Sigmoid colon (tissue), 7 donors: ENCODE measurements around the gene MARF1. TPM values are rescaled to one million over a fixed set of nuclear protein-coding genes. Genes with fewer than 3 reads are reported as not detected.
A peak's percentile ranks its signal among the peaks of the same experiment; 100 is the strongest.

Experiments
- DNase-seq: peaks from one replicate; pipeline ENCODE4 v3.0.0-alpha.2; 2019
- H3K27ac ChIP-seq, 4 donors: fragments of 200-600 bp; sonication (generic); one replicate each; pipeline ENCODE4 v1.5.1; 2016 to 2019; ENCODE audit warnings: mild to moderate bottlenecking in 1 of 4
- H3K27me3 ChIP-seq, 3 donors: fragments of 200-600 bp; sonication (generic); one replicate each; pipeline ENCODE4 v1.5.1; 2019; ENCODE audit warnings: mild to moderate bottlenecking in 1 of 3
- H3K36me3 ChIP-seq, 4 donors: fragments of 200-600 bp; sonication (generic); one replicate each; pipeline ENCODE4 v1.5.1; 2016 to 2019
- H3K4me1 ChIP-seq, 4 donors: fragments of 200-600 bp; sonication (generic); one replicate each; pipeline ENCODE4 v1.5.1; 2017 to 2019
- H3K4me3 ChIP-seq, 4 donors: fragments of 200-600 bp; sonication (generic); one replicate each; pipeline ENCODE4 v1.5.1; 2017 to 2019; ENCODE audit warnings: mild to moderate bottlenecking in 2 of 4, moderate library complexity in 1 of 4
- H3K9me3 ChIP-seq, 4 donors: fragments of 200-600 bp in 3 of 4; sonication (generic) in 3 of 4; one replicate each; pipeline versions ENCODE4 v1.5.1 to v1.6.1; 2013 to 2019
- CTCF ChIP-seq, 4 experiments: fragments of 450-650 bp in 3 of 4; fragments of 200-600 bp in 1 of 4; IDR thresholded peaks; one replicate each; pipeline ENCODE4 v1.5.1; 2016 to 2019; ENCODE audit warnings: antibody characterized with exemption in 4 of 4, mild to moderate bottlenecking in 3 of 4, moderate library complexity in 2 of 4
- EP300 ChIP-seq, 4 donors: sonication (generic); formaldehyde crosslinking; IDR thresholded peaks; one replicate each; pipeline ENCODE4 v1.6.1; 2017; ENCODE audit warnings: antibody characterized with exemption in 4 of 4
- POLR2A ChIP-seq, 2 donors: fragments of 450-650 bp; IDR thresholded peaks; one replicate each; pipeline ENCODE4 v1.6.1; 2016; ENCODE audit warnings: antibody characterized with exemption in 2 of 2, mild to moderate bottlenecking in 2 of 2, moderate library complexity in 2 of 2
- POLR2AphosphoS5 ChIP-seq, 4 donors: sonication (generic); formaldehyde crosslinking; IDR thresholded peaks; one replicate each; pipeline ENCODE4 v1.6.1; 2017; ENCODE audit warnings: antibody characterized with exemption in 4 of 4
- WGBS, 2 donors: extraction: QIAGEN DNeasy Blood & Tissue Kit; methylation state at CpG; one replicate each; pipeline ENCODE4 v1.1.7; 2013; 5-methylcytosine and 5-hydroxymethylcytosine counted together
- intact Hi-C: fragments of 100-400 bp; cut with DNase I; formaldehyde crosslinking; loops from one replicate; pipeline ENCODE4 v1.15.1; 2023
- polyA plus RNA-seq, 3 donors: library from polyadenylated mRNA; stranded (reverse); fragments of 200-250 nt; gene quantifications; one replicate each; pipeline ENCODE4 v1.2.3, GENCODE V29; 2013
- total RNA-seq, 4 donors: library from RNA; depleted of rRNA; stranded (reverse); fragments of >200 nt; gene quantifications; one replicate each; pipeline ENCODE4 v1.1.0, GENCODE V29; 2016
- donor health status: healthy with polysubstance abuse.
- donor health status: Bipolar disorder and iron deficiency.
- donor health status: healthy.

Gene MARF1
- total and polyA plus RNA-seq, 7 donors = 13.8 to 76.7 (median 43.8) TPM

- no peaks in the 10 kb centered on the region for H3K27me3 ChIP-seq
- H3K9me3 ChIP-seq = no peaks in the 10 kb centered on the region
- peaks cover 39 to 82% (median 61%) of the 10 kb centered on the region in 4 donors for H3K36me3 ChIP-seq
- H3K27ac ChIP-seq = no peak overlapping the region
- DNase-seq = peak; percentile 54
- intact Hi-C loops = no loop called here
- no peak overlapping the region for H3K4me3 ChIP-seq
- no peaks in the 10 kb centered on the region for H3K4me1 ChIP-seq
- TF ChIP-seq POLR2AphosphoS5 (IDR thresholded peaks at IDR 0.05) (no peak), CTCF (IDR thresholded peaks at IDR 0.05) (no peak), EP300 (IDR thresholded peaks at IDR 0.05) (no peak), POLR2A (IDR thresholded peaks at IDR 0.05) (no peak)
- 79 to 87% methylated on average over 6 of the region's 6 CpGs for WGBS, 2 donors
These were observed 45.8 kb downstream of the MARF1 start for GRCh38 chr16:15597135-15597534.

DNA sequence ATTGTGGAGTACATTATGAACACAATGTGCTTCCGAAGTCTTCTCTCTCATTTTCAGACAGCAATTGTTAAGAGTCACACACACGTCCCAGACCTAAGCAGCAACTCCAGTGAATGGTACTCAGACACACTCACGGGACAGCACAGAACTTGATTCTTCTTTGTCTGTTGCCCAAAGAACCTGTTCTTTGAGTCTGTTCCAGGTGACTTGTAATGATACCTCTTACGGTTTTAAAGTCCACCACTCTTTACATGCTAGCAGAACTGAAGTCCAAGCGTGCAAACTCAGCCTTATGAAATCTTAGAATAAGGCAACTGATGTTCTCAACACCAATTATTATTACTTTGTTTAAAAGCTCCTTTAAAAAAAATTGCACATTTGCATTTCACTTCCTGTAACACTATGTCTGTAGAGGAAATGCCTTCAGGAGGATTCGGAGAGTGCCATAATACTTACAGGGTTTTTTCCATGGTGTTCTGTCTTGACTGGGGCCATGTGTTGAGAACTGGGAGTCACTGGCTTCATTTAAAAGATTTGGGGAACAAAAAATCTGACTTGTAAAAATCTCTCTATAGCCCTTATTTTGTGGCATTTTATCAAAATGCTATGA, 48.1 kb downstream of the MARF1 start:
- H3K4me3 ChIP-seq = no peak overlapping the region
- no peak for TF ChIP-seq EP300 (IDR thresholded peaks at IDR 0.05)
- no peak for TF ChIP-seq POLR2AphosphoS5 (IDR thresholded peaks at IDR 0.05)
- TF ChIP-seq CTCF (IDR thresholded peaks at IDR 0.05) = no peak
- TF ChIP-seq POLR2A (IDR thresholded peaks at IDR 0.05) = no peak
- peaks cover 0 to 6% (median 4%) of the 10 kb centered on the region in 4 donors for H3K4me1 ChIP-seq
- no peaks in the 10 kb centered on the region for H3K9me3 ChIP-seq
- DNase-seq = no peak
- H3K27ac ChIP-seq = no peak overlapping the region
- intact Hi-C loops = loop anchor here (5.0 kb wide), 1 partner anchor 153 kb away; no protein-coding TSS in a partner anchor
- peaks cover 20 to 59% (median 43%) of the 10 kb centered on the region in 4 donors for H3K36me3 ChIP-seq
- H3K27me3 ChIP-seq = no peaks in the 10 kb centered on the region
- 60 to 81% methylated on average over 6 of the region's 6 CpGs for WGBS, 2 donors

- peaks cover 6 to 43% (median 29%) of the 10 kb centered on the region in 4 donors for H3K36me3 ChIP-seq
- intact Hi-C loops = loop anchor here (5.0 kb wide), 1 partner anchor 151 kb away; no protein-coding TSS in a partner anchor
- H3K9me3 ChIP-seq = no peaks in the 10 kb centered on the region
- TF ChIP-seq CTCF (IDR thresholded peaks at IDR 0.05) (no peak), POLR2A (IDR thresholded peaks at IDR 0.05) (no peak), EP300 (IDR thresholded peaks at IDR 0.05) (no peak), POLR2AphosphoS5 (IDR thresholded peaks at IDR 0.05) (no peak)
- no peak overlapping the region for H3K4me3 ChIP-seq
- H3K4me1 ChIP-seq = peaks cover 0 to 6% (median 4%) of the 10 kb centered on the region in 4 donors
- DNase-seq = no peak
- no peak overlapping the region for H3K27ac ChIP-seq
- WGBS, 2 donors = 78 to 89% methylated on average over 9 of the region's 9 CpGs
- H3K27me3 ChIP-seq = no peaks in the 10 kb centered on the region
These were observed 49.7 kb downstream of the MARF1 start for GRCh38 chr16:15593235-15593634.

DNA sequence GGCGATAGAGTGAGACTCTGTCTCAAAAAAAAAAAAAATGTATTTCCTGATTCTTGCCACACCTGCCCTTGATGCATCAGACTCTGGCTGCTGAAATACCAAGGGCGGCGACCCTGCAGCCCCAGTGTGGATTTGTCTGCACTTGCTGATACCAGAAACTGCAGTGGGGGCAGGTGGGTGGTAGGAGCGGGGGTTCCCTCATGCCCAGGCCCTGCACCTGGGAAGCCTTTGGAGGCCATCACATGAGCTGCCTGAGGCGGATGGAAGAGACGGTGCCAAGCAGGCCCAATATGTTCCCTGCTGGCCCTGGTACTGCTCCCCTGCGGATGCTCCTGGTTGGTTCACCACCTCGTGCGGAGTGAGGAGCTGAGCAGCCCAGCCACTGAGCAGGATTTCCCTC, 50.6 kb downstream of the MARF1 start:
- WGBS, 2 donors = 65 to 73% methylated on average over 9 of the region's 9 CpGs
- Histone ChIP-seq H3K9me3 (no peaks in the 10 kb centered on the region), H3K4me3 (no peak overlapping the region), H3K27ac (peak overlapping the region in 2 of 4 donors; percentile 1 to 14), H3K4me1 (peaks cover 0 to 6% (median 4%) of the 10 kb centered on the region in 4 donors), H3K36me3 (peaks cover 4 to 36% (median 21%) of the 10 kb centered on the region in 4 donors), H3K27me3 (no peaks in the 10 kb centered on the region)
- intact Hi-C loops = loop anchor here (5.0 kb wide), 1 partner anchor 150 kb away; no protein-coding TSS in a partner anchor
- TF ChIP-seq EP300 (IDR thresholded peaks at IDR 0.05) (no peak), POLR2A (IDR thresholded peaks at IDR 0.05) (no peak), CTCF (IDR thresholded peaks at IDR 0.05) (no peak), POLR2AphosphoS5 (IDR thresholded peaks at IDR 0.05) (no peak)
- no peak for DNase-seq
